ENCODE measurements around the gene ATP10D.

DNA sequence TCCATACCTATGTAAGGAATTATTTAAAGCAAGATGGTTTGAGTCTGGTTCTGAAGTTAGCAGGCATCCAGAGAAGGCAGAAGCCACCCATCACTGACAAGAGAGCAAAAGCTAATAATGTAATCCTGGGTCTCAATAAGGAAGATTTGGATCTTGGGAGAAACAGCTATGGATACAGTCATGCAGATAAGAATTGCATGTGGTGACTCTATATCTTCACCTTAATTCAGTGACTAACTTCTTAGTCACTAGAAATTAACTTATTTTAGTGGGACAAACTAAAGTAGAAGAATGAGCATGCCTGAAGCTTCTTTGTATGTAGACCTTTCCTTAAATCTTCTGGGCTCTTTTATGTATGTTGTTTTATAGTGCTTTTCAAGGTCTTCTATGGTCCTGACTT is 66.6 kb downstream of the ATP10D start:
- TF ChIP-seq FOXA1 (IDR thresholded peaks at IDR 0.05) (no peak), PKNOX1 (IDR thresholded peaks at IDR 0.05) (no peak), HDGF (IDR thresholded peaks at IDR 0.05; ENCODE audit: borderline replicate concordance) (no peak), FOXM1 (IDR thresholded peaks at IDR 0.05; ENCODE audit: borderline replicate concordance) (no peak), ZNF384 (IDR thresholded peaks at IDR 0.05) (no peak), NFRKB (IDR thresholded peaks at IDR 0.05) (no peak), FOXK2 (IDR thresholded peaks at IDR 0.05) (no peak), BHLHE40 (IDR thresholded peaks at IDR 0.05; ENCODE audit: borderline replicate concordance) (no peak), SUZ12 (IDR thresholded peaks at IDR 0.05) (no peak), TARDBP (IDR thresholded peaks at IDR 0.05) (no peak), SP1 (IDR thresholded peaks at IDR 0.05) (no peak)
